ENCODE results near the gene GCK.

Gene GCK

GRCh38 chr7:44158873-44159631, 30.2 kb downstream of the GCK start:
- Histone ChIP-seq H2AFZ (ENCODE audit: low read depth, low read length, severe bottlenecking) (no peak overlapping the region), H4K20me1 (ENCODE audit: low read depth, low read length) (no peaks in the 10 kb centered on the region), H3K9me3 (ENCODE audit: insufficient read depth, low read length) (no peaks in the 10 kb centered on the region), H3F3A (ENCODE audit: insufficient read depth) (no peaks in the 10 kb centered on the region), H3K27me3 (ENCODE audit: low read length) (no peaks in the 10 kb centered on the region), H3K79me2 (ENCODE audit: insufficient read depth, low read length) (no peaks in the 10 kb centered on the region), H3K4me2 (ENCODE audit: low read depth, low read length, poor library complexity, severe bottlenecking) (no peak overlapping the region), H3K9me2 (replicated peaks; ENCODE audit: insufficient read depth, low read length) (no peaks in the 10 kb centered on the region), H3K36me3 (ENCODE audit: low read length) (no peaks in the 10 kb centered on the region), H3K27ac (ENCODE audit: low read depth, low read length) (no peak overlapping the region), H3K9ac (ENCODE audit: low read length) (no peak overlapping the region), H3K4me3 (ENCODE audit: insufficient read depth, low read length, poor library complexity, severe bottlenecking) (no peak overlapping the region)
- TF ChIP-seq EZH2phosphoT487 (conservative IDR thresholded peaks at IDR 0.05; ENCODE audit: low read length) (no peak), CTCF (IDR thresholded peaks at IDR 0.05; ENCODE audit: insufficient read depth, low read length, poor library complexity, severe bottlenecking) (no peak)

- no peaks in the 10 kb centered on the region for H3K79me2 ChIP-seq (ENCODE audit: insufficient read depth, low read length)
- no peak overlapping the region for H2AFZ ChIP-seq (ENCODE audit: low read depth, low read length, severe bottlenecking)
- no peak overlapping the region for H3K27ac ChIP-seq (ENCODE audit: low read depth, low read length)
- no peak overlapping the region for H3K4me3 ChIP-seq (ENCODE audit: insufficient read depth, low read length, poor library complexity, severe bottlenecking)
- H3K9me3 ChIP-seq (ENCODE audit: insufficient read depth, low read length) = no peaks in the 10 kb centered on the region
- no peak overlapping the region for H3K9ac ChIP-seq (ENCODE audit: low read length)
- H3F3A ChIP-seq (ENCODE audit: insufficient read depth) = no peaks in the 10 kb centered on the region
- no peaks in the 10 kb centered on the region for H4K20me1 ChIP-seq (ENCODE audit: low read depth, low read length)
- H3K9me2 ChIP-seq (replicated peaks; ENCODE audit: insufficient read depth, low read length) = no peaks in the 10 kb centered on the region
- no peaks in the 10 kb centered on the region for H3K27me3 ChIP-seq (ENCODE audit: low read length)
- no peak overlapping the region for H3K4me2 ChIP-seq (ENCODE audit: low read depth, low read length, poor library complexity, severe bottlenecking)
- H3K36me3 ChIP-seq (ENCODE audit: low read length) = no peaks in the 10 kb centered on the region
- no peak for TF ChIP-seq EZH2phosphoT487 (conservative IDR thresholded peaks at IDR 0.05; ENCODE audit: low read length)
- no peak for TF ChIP-seq CTCF (IDR thresholded peaks at IDR 0.05; ENCODE audit: insufficient read depth, low read length, poor library complexity, severe bottlenecking)
These were observed 31.0 kb downstream of the GCK start for GRCh38 chr7:44158096-44158872.

GRCh38 chr7:44157116-44158080, 31.8 kb downstream of the GCK start:
- H3F3A ChIP-seq (ENCODE audit: insufficient read depth) = no peaks in the 10 kb centered on the region
- H3K9me3 ChIP-seq (ENCODE audit: insufficient read depth, low read length) = no peaks in the 10 kb centered on the region
- no peaks in the 10 kb centered on the region for H3K27me3 ChIP-seq (ENCODE audit: low read length)
- no peak overlapping the region for H3K4me2 ChIP-seq (ENCODE audit: low read depth, low read length, poor library complexity, severe bottlenecking)
- no peak overlapping the region for H3K27ac ChIP-seq (ENCODE audit: low read depth, low read length)
- no peaks in the 10 kb centered on the region for H3K79me2 ChIP-seq (ENCODE audit: insufficient read depth, low read length)
- no peaks in the 10 kb centered on the region for H3K9me2 ChIP-seq (replicated peaks; ENCODE audit: insufficient read depth, low read length)
- no peaks in the 10 kb centered on the region for H4K20me1 ChIP-seq (ENCODE audit: low read depth, low read length)
- H3K9ac ChIP-seq (ENCODE audit: low read length) = no peak overlapping the region
- H3K36me3 ChIP-seq (ENCODE audit: low read length) = no peaks in the 10 kb centered on the region
- H3K4me3 ChIP-seq (ENCODE audit: insufficient read depth, low read length, poor library complexity, severe bottlenecking) = no peak overlapping the region
- TF ChIP-seq EZH2phosphoT487 (conservative IDR thresholded peaks at IDR 0.05; ENCODE audit: low read length) (no peak), CTCF (IDR thresholded peaks at IDR 0.05; ENCODE audit: insufficient read depth, low read length, poor library complexity, severe bottlenecking) (no peak)
- no peak overlapping the region for H2AFZ ChIP-seq (ENCODE audit: low read depth, low read length, severe bottlenecking)
